GM18861 (cell line): Measurements from ENCODE around the gene PIBF1.
"Not testable (repeated sequence)": the region's sequence is repeated elsewhere in the genome, so short reads cannot be mapped to it uniquely, and the experiment has no call there.

Source experiments
- ATAC-seq: cut with Tn5 transposase; IDR thresholded peaks from one replicate; pipeline ENCODE4 v1.9.1; 2021; ENCODE audit not compliant: unreplicated experiment

Gene PIBF1

GRCh38 chr13:72896869-72897268, 114.9 kb downstream of the PIBF1 start:
- ATAC-seq, result no peak

- not testable (repeated sequence) for ATAC-seq
Observed at GRCh38 chr13:72901546-72901945, 119.6 kb downstream of the PIBF1 start.

- no peak for ATAC-seq
Observed at GRCh38 chr13:72908416-72908815, 126.5 kb downstream of the PIBF1 start.

- ATAC-seq, result no peak
Observed at GRCh38 chr13:72911981-72912380, 130.0 kb downstream of the PIBF1 start.

GRCh38 chr13:72920097-72920496, 138.2 kb downstream of the PIBF1 start:
- ATAC-seq, result no peak

- ATAC-seq, result no peak
Observed at GRCh38 chr13:72931311-72931710, 149.4 kb downstream of the PIBF1 start.

- no peak for ATAC-seq
Observed at GRCh38 chr13:72932250-72932649, 150.3 kb downstream of the PIBF1 start.

GRCh38 chr13:72946267-72946666, 164.3 kb downstream of the PIBF1 start:
- not testable (repeated sequence) for ATAC-seq

- no peak for ATAC-seq
Observed at GRCh38 chr13:72952529-72953141, 170.7 kb downstream of the PIBF1 start.

GRCh38 chr13:72953391-72953965, 171.5 kb downstream of the PIBF1 start:
- no peak for ATAC-seq

- ATAC-seq, result no peak
Observed at GRCh38 chr13:72959643-72960042, 177.7 kb downstream of the PIBF1 start.

- ATAC-seq, result no peak
Observed at GRCh38 chr13:72960114-72960513, 178.2 kb downstream of the PIBF1 start.

GRCh38 chr13:72960541-72960940, 178.6 kb downstream of the PIBF1 start:
- ATAC-seq, result no peak

- peak; percentile 68 for ATAC-seq
Observed at GRCh38 chr13:72963762-72964161, 181.8 kb downstream of the PIBF1 start.

GRCh38 chr13:72970301-72970880, 188.5 kb downstream of the PIBF1 start:
- ATAC-seq, result no peak

GRCh38 chr13:72970956-72971355, 189.0 kb downstream of the PIBF1 start:
- no peak for ATAC-seq

- no peak for ATAC-seq
Observed at GRCh38 chr13:72973234-72973633, 191.3 kb downstream of the PIBF1 start.

- no peak for ATAC-seq
Observed at GRCh38 chr13:72983085-72983768, 201.3 kb downstream of the PIBF1 start.

GRCh38 chr13:72985610-72986009, 203.7 kb downstream of the PIBF1 start:
- ATAC-seq, result no peak

- ATAC-seq, result no peak
Observed at GRCh38 chr13:72986197-72986596, 204.3 kb downstream of the PIBF1 start.

- no peak for ATAC-seq
Observed at GRCh38 chr13:72990953-72991352, 209.0 kb downstream of the PIBF1 start.

- no peak for ATAC-seq
Observed at GRCh38 chr13:72998012-72998411, 216.1 kb downstream of the PIBF1 start.
